Measurements from ENCODE around the gene BEAN1.

BEAN1 gene

DNA sequence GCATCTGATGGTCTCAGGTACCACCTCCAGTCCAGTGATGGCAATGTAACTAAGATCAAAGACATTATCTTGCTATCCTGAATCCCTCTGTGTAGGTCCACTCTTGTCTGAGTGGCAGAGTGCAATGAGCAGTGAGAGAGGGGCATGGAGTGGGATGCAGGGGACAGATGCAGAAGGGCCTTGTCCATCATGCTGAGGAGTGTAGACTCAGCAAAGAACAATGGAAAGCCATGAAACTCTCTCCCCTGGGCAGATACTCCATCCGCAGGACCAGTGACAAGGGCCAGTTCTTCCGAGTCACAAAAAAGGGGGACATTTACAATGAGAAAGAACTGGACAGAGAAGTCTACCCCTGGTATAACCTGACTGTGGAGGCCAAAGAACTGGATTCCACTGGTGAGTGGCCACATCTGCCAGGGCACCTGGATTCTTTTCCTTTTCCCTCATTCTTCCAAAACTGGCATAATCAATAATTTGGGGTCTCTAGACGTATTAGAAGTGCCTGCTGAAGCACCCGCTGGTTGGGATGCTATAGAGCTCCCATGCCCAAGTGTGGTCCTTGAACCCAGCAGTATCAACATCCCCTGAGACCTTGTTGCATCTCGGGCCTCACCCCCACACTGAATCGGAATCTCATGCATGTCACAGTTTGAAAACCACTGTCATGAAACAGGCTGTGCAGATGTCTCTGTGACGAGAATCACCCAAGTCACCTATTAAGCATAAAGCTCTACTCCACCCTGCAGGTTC is 31.1 kb upstream of the BEAN1 start:
- DNase-seq (ENCODE audit: low read depth in 3 of 3): no peak

DNA sequence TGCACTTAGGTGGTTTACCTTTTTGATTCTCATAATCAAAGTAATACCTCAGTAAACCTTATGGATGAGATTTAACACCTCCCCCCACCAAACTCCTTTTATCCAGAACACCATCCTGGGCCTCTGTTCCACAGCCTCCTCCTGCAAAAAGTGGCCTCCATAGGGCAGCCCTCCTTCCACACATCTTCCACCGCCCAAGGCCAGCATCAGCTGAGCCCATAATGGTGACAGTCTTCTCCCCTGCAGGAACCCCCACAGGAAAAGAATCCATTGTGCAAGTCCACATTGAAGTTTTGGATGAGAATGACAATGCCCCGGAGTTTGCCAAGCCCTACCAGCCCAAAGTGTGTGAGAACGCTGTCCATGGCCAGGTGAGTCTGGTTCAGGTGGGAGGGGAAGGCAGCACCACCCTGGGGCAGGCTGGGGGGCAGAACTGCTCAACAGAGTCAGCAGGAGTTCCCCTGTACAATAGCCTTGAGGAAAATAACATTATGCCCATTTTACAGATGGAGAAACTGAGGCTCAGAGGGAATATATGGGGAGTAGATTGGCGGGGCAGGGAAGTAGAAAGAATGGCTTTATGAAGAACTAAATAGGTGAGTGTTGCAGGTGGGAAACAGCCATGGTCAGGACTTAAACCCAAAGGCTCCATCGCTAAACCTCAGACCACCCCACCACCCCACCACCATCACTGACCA is 29.2 kb upstream of the BEAN1 start:
- no peak for DNase-seq (ENCODE audit: low read depth in 3 of 3)

DNA sequence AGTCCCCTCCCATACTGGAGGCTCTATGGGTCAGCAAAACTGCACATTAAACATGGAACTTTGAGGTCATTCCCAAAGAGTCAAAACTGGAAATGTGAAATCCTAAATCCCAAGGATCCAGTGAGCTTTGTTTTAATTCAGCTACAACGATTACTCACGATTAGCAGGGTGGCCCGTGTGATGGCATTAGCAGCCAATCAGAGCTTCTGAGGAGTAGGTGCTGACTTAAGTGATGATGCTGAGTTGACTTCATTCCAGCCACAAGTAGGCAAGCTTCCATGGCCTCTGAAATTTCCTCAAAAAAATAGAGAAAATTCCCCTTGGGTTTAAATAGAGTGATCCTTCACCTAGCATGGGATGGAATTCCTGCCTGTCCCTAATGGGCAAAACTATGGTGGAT is 28.1 kb upstream of the BEAN1 start:
- no peak for DNase-seq (ENCODE audit: low read depth in 3 of 3)

DNA sequence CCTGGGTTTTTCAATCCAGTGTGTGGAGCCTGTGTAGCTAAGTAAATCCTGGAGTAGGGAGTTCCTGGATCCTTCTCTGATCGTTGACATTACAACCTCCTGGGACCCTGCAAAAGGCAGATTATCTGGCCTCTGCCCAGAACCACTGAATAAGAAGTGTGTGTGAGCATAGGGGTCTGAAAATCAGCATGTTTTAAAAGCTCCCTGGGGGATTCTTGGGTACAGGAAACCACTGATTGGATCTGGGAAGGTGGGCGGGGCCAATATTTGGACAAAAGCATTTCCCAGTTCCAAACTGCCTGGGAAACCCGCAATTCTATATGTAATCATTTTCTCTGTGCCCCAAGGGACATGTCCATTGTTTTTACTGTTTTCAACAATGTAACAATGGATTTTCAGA is 27.2 kb upstream of the BEAN1 start:
- no peak for DNase-seq (ENCODE audit: low read depth in 3 of 3)

DNA sequence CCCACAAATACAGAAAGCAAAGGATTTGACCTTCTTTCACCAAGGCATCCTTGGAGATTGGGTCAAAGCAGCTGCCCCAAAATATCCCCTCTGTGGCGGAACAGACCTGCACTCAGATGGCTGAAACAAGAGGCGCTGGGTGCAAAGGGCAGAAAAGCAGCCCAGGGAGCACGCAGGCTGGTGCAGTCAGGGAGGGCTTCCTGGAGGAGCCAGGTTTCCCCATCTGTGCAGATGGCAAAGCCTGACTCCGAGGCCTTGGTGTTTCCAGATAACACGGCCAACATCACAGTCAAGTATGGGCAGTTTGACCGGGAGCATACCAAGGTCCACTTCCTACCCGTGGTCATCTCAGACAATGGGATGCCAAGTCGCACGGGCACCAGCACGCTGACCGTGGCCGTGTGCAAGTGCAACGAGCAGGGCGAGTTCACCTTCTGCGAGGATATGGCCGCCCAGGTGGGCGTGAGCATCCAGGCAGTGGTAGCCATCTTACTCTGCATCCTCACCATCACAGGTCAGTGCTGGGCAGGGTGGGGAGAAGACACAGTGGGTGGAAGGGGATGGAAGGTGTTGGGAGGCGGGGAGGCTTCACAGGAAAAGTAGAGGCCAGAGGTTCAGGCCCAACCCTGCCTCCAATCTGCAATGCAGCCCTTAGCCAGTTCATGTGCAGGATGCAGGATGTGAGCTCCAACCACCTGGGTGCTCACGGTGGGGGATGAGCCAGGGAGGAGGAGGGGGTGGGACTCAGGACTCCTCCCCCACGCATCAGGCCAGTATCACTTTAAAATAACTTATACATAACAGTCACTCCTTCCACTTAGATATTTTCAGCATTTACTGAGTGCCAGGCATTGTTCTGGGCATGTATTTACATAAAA is 26.4 kb upstream of the BEAN1 start:
- DNase-seq (ENCODE audit: low read depth in 3 of 3): no peak

DNA sequence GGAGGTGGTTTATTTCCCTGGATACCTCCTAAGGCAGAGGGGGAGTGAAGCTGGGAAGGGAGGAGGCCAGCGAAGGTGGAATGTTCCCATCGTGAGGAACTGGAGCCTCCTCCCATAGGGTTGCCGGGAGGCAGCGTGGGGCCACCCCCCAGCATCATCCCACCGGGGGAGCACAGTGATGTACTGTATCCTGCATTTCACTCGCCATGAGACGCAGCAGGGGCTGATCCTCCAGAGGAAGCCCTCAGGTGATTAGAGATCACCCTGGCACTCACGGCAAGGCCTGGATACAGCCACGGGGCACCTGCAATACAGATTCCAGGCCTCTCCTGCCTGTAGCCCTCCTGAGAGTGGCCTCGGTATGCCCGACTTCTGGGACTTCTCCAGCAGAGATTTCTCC is 25.5 kb upstream of the BEAN1 start:
- DNase-seq (ENCODE audit: low read depth in 3 of 3): no peak

DNA sequence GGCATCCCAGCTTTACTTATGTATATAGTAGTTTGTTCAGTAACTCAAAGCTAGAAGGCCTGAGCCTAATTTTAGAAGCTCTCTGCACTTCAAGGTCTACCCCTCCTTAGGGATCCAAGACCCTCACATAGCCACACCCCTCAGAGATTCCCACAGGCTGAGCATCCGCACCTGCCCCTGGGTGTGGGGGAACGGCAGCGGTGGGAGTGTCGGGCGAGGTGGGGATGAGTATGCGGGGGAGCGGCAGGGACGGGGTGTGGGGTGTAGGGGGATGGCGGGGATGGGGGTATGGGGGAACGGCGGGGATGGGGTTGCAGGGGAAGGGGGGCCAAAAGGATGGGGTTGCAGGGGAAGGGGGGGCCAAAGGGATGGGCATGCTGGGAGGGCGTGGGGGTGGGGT is 24.9 kb upstream of the BEAN1 start:
- no peak for DNase-seq (ENCODE audit: low read depth in 3 of 3)

DNA sequence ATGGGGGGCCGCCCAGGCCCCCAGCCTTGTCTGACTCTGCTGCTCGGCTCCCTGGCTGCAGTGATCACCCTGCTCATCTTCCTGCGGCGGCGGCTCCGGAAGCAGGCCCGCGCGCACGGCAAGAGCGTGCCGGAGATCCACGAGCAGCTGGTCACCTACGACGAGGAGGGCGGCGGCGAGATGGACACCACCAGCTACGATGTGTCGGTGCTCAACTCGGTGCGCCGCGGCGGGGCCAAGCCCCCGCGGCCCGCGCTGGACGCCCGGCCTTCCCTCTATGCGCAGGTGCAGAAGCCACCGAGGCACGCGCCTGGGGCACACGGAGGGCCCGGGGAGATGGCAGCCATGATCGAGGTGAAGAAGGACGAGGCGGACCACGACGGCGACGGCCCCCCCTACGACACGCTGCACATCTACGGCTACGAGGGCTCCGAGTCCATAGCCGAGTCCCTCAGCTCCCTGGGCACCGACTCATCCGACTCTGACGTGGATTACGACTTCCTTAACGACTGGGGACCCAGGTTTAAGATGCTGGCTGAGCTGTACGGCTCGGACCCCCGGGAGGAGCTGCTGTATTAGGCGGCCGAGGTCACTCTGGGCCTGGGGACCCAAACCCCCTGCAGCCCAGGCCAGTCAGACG is 24.4 kb upstream of the BEAN1 start:
- no peak for DNase-seq (ENCODE audit: low read depth in 3 of 3)

DNA sequence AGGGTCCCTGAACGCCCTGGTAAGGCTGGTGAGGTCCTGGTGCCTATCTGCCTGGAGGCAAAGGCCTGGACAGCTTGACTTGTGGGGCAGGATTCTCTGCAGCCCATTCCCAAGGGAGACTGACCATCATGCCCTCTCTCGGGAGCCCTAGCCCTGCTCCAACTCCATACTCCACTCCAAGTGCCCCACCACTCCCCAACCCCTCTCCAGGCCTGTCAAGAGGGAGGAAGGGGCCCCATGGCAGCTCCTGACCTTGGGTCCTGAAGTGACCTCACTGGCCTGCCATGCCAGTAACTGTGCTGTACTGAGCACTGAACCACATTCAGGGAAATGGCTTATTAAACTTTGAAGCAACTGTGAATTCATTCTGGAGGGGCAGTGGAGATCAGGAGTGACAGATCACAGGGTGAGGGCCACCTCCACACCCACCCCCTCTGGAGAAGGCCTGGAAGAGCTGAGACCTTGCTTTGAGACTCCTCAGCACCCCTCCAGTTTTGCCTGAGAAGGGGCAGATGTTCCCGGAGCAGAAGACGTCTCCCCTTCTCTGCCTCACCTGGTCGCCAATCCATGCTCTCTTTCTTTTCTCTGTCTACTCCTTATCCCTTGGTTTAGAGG is 23.5 kb upstream of the BEAN1 start:
- no peak for DNase-seq (ENCODE audit: low read depth in 3 of 3)

DNA sequence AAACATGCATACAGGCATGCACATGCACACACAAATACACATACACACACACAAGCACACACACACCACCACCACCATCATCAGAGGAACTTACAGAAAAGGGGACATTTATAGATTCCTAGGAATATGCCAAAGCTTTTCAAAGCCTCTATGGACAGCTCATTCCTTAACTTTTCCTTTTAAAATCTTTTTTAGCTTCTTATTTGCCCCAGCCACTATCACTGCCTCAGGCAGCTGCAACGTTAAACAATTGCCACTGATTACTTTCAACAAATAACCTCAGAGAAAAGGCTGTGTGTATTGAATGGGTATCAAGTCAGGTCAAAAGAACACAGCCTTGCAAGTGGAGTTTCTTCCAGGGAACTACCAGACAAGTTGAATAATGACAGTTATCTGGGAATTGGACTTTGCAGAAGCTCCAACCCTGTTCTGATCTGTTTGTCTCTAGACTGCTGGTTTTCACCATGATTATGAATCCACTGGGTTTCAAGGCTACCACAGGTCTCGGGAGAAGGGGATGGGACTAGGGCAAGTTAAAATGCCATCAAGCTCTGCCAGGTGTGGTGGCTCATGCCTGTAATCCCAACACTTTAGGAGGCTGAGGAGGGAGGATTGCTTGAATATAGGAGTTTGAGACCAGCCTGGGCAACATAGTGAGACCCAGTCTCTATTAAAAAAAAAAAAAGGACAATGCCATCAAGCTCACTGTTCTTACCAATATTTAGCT is 21.9 kb upstream of the BEAN1 start:
- no peak for DNase-seq (ENCODE audit: low read depth in 3 of 3)

DNA sequence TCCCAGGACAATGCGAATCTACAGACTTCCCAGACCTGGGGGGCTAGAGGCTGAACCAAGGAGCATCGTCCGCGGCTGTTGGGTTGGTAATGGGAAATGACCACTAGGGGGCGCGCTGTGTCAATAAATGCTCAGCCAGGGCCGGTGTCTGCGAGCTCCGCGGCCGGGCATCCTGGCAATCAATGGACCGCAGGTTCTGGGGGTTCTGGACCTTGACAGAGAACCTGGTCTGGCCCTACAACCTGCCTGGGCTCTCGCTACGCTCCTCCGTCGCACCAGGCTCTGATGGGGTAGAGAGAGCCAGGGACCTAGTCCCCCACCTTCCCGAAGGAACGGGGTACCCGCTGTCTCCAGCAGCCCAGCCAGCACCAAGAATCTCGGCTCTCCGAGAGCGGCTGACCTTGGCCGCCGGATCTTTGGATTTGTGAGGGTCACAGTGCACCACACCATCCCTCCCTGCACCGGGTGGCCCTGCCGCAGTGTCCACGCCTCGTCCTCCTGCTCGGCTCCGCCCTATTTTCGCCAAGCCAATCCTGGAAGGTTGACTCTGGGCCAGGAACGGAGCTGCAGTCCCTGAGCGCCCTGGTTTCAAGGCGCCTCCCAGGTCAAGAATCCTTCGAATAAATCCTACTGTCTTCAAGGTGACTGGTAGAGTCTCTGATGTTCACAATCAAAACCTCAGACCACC is 20.4 kb upstream of the BEAN1 start:
- DNase-seq (ENCODE audit: low read depth in 3 of 3): peak; percentile 67 to 86 (median 81)

DNA sequence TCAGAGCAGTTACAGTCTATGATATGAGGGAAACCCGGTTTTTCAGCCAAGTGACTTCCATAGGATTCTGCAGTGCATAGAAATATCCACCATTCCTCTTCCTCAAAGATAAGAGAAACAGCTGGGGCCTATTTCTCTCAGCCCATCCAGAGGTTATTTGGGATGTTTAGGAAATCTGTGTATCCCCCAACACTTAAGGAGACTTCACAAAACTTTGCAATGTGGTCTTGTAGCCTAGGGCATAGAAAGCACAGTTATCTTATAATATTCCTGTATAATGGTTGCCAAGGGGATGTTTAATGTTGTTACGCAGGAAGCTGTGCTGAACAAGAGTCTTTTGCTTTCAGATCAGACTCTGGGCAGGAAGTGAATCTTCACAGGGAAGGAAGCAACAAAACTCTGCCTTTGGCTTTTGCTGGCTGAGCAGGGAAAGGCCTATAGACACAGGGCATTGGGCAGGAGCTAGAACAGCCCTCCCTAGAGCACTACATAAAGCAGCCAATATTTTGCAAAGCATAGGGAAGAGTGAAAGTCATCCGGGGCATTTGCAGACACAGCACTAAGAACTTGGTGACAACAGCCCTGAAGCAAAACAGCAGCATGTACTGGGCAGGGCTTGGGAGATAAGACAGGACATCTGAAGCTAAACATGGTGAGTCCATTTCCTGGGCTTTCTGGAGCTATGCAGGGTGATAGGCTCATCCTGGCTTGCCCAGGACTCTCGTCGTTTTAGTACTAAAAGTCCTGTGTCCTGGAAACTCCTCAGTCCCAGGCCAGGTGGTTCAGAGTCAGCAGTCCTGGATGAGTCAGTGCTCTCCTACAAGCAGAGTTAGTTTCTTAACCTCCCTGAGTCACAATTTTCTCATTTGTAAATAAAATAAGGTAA is 18.7 kb upstream of the BEAN1 start:
- DNase-seq (ENCODE audit: low read depth in 3 of 3): peak in 1 of 3 donors; percentile 18

DNA sequence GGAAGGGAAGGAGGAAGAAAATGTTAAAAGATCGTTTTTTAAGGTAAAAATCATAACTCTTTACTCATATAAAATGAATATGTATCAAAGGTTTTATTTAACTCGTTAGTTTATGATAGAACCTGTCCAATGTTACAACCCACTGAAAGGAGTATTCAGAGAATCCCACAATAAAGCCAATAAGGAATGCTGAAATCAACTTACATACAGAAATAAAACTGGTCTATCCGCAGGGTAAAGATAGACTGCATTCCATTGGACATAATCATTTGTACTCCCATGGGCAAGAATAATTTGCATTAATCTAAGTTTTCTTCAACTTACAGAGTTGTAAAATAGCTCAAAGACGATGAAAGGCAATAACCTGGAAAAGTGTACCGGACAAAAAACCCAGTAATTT is 17.9 kb upstream of the BEAN1 start:
- DNase-seq (ENCODE audit: low read depth in 3 of 3): no peak

DNA sequence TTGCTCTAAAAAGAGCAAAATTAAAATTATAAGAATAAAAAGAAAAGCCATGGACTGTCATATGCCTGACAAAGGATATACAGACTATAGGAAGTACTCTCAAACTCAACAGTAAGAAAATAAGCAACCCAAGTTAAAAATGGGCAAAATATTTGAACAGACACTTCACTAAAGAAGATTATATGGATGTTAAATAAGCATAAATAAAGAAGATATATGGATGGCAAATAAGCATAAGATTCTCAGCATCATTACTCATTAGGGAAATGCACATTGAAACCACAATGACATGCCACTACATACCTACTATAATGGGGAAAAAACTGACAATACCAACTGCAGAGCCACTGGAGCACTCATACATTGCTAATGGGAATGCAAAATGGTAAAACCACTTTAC is 14.9 kb upstream of the BEAN1 start:
- no peak for DNase-seq (ENCODE audit: low read depth in 3 of 3)

DNA sequence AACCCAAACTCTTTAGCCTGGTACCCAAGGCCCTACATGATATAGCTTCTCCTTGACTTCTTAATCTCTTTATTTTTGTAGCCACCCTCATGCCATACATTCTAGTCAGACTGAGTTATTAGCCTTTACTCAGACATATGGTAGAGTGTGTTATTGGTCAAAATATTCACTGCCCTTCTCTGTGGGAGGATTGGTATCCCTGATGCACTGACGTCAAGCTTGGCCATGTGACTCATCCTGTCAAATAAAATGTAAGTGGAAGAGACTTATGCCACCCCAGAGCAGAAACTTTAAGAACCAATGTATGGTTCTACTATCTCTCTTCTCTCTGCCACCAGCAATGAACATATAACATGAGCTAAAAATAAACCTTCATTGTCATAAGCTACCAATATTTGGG is 12.2 kb upstream of the BEAN1 start:
- no peak for DNase-seq (ENCODE audit: low read depth in 3 of 3)

DNA sequence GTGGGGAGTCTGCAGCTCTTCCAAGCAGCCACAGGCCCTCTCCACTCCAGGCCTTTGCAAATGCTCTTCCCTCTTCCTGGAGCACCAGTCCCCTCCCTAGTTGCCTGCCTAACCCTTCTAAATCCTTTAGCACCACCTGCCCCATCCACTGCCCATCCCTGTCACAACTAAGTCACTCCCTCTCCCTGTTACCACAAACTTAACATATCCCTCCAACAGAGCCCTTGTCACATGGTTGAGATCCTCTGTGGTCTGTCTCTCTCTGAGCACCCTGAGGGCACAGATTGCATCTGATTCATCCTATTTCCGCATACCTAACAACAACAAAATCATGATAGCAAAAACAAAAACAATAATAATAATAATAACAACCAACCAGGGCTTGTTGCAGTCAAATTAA is 11.0 kb upstream of the BEAN1 start:
- no peak for DNase-seq (ENCODE audit: low read depth in 3 of 3)

DNA sequence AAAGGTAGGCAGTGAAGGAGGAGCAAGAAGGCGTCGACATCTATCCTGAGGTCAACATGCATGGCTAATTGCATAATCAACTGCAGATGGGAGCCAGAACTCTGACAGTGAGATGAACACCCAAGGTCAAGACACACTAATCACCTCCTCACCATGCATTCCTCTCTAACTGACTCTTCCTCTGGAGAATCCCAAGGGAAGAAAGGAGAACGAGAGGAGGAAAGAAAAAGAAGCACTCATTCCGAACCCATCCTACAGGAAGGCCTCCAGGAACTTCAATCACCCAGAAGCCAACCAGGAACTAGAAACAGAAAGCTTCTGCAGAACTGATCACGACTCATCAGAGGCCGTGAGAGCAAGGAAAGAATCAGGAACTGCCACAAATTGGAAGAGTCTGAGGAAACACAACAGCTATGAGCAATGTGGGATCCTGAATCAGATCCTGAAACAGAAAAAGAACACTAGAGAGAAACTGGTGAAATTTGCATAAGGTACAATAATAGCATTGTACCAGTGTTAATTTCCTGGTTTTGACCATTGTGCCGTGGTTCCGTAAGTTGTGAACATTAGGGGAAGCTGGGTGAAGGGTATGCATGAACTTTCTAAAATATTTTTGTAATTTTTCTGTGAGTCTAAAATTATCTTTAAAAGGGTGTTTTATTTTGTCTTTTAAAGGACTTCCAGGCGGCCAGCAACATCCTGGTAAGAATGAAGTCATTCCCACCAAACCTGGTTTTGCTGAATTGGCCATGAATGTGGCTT is 10.0 kb upstream of the BEAN1 start:
- no peak for DNase-seq (ENCODE audit: low read depth in 3 of 3)

DNA sequence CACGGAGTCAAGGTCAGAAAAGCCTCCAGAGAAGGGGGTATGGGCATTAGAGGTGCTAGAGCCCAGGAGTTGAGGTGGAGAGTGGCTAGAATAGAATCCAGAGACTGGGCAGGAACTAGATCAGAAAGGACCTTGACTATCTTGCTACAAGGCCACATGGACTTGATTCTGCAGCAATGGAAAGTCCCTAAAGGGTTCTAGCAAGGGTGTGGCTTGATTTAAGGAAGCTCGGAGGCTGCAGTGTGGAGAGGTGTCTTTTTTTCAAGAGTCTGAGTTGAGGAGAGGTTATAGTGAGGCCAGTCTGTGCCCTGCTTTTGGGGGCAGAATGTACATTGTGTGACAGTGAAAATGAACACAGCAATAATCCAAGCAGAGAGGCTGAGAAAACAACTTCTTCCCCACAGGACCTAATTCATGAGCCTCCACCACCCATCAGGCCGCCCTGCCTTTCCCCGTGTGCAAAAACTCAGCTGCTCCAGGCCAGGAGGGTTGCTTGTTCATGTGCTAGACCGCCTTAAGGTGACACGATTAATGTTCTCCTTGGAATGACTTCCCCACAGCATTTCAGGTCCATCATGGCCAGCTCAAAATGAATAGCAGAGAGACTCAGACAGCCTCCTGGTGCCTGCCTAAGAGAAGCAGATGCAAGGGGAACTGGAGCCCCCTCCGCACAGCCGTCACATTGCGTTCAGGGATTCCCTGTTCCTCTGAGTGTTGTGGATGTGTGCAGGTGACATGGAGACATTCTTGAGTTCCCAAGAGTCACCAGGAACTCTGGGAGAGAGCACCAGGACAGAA is 8.7 kb upstream of the BEAN1 start:
- DNase-seq (ENCODE audit: low read depth in 3 of 3): no peak

Data from stimulated activated CD4-positive, alpha-beta T cell treated with anti-CD3 and anti-CD28 coated beads, TNF-alpha, amount 100 ng/mL, for 48 hours (primary cell).